ENCODE data around the gene NEB. TPM values are rescaled to one million over a fixed set of nuclear protein-coding genes. Genes with fewer than 3 reads are reported as not detected.
"Not testable (repeated sequence)": the region's sequence is repeated elsewhere in the genome, so short reads cannot be mapped to it uniquely, and the experiment has no call there.

Gene NEB
- total RNA-seq, 2 experiments from 2014 or later = 0.05 to 0.33 TPM

- DNase-seq (no peak), ATAC-seq (no peak)
- ChIA-PET CTCF (no interaction called here), POLR2A (no interaction called here)
- Mint-ChIP-seq H3K27ac (no peak overlapping the region), H3K27me3 (no peaks in the 10 kb centered on the region), H3K4me1 (no peaks in the 10 kb centered on the region), H3K4me3 (no peak overlapping the region), H3K36me3 (ENCODE audit: low read depth) (no peaks in the 10 kb centered on the region), H3K9me3 (ENCODE audit: low read depth) (no peaks in the 10 kb centered on the region)
- intact Hi-C loops (cut with DNase I, micrococcal nuclease) = no loop called here
Measured at GRCh38 chr2:151620761-151621160, 113.5 kb downstream of the NEB start.

DNA sequence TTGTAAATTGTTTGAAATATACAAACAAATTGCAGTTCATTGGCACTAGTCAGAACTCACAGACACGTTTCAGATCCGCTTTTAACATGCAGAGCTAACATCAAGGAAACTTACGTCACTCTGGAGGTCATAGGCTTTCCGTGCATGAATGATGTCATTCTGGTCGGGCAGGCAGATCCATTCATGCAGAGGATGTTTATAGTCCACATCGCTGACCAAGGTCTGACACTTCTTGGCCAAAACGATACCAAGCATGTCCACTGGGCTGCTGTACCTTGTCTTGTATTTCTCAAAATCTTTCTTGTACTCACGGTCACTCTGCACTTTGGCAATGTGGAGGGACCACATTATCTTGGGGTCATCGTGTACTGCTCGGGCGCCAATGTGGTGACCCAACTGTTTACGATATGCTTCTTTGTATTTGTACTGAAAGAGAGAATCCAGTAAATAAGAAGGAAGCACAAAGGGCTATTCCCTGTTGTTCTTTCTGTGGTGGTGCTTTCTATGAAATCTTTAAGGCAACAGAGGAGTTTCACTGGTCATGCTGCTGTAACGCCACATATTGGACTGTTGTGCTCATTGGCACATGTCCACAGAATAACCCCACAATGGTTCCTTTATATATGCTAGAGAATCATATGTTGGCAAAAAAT lies 114.8 kb downstream of the NEB start:
- CTCF ChIA-PET = no interaction called here
- ATAC-seq = no peak
- H3K4me1 Mint-ChIP-seq = peaks cover 9% of the 10 kb centered on the region
- intact Hi-C loops (cut with DNase I, micrococcal nuclease) = no loop called here
- H3K4me3 Mint-ChIP-seq = no peak overlapping the region
- no peaks in the 10 kb centered on the region for H3K36me3 Mint-ChIP-seq (ENCODE audit: low read depth)
- no peak overlapping the region for H3K27ac Mint-ChIP-seq
- no peak for DNase-seq
- no peaks in the 10 kb centered on the region for H3K27me3 Mint-ChIP-seq
- POLR2A ChIA-PET = no interaction called here
- no peaks in the 10 kb centered on the region for H3K9me3 Mint-ChIP-seq (ENCODE audit: low read depth)

DNA sequence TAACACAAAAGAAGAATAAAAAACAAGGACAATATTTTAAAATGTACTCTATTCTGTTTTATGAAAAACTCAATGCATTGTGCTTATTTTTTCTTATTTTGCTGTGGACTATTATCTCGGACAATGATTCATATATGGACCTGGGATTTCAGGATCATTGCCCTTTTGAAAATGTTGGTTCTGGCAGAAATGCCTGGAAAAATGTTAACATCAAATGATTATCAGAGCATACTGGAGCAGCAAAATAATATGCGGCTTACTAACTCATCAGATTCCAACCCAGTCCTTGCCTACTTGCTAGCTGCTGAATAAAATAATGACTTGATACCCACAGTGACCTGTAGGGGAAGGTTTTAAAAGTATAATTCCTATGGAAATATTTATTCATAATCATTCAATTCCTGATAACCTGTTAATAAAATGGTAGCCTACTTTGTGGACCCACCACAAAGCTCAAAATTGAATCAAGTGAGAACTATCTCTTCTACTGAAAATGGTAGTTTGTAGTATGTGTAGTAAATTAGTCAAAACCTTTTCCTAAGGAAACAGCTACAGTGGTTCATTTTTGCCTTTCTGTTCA lies 117.4 kb downstream of the NEB start:
- intact Hi-C loops (cut with DNase I, micrococcal nuclease) = no loop called here
- ChIA-PET CTCF (interaction anchor here (1.1 to 1.9 kb wide), 3 partner anchors 33 to 409 kb away, joined by 3 to 4 read pairs (median 3); no protein-coding TSS in a partner anchor), POLR2A (no interaction called here)
- no peak overlapping the region for H3K27ac Mint-ChIP-seq
- H3K9me3 Mint-ChIP-seq (ENCODE audit: low read depth) = no peaks in the 10 kb centered on the region
- H3K4me3 Mint-ChIP-seq = no peak overlapping the region
- no peak for DNase-seq
- no peaks in the 10 kb centered on the region for H3K27me3 Mint-ChIP-seq
- H3K36me3 Mint-ChIP-seq (ENCODE audit: low read depth) = no peaks in the 10 kb centered on the region
- ATAC-seq = no peak
- H3K4me1 Mint-ChIP-seq = peaks cover 11% of the 10 kb centered on the region

GRCh38 chr2:151614606-151615306 lies 119.5 kb downstream of the NEB start:
- ATAC-seq (peak; percentile 60), DNase-seq (no peak)
- H3K9me3 Mint-ChIP-seq (ENCODE audit: low read depth) = no peaks in the 10 kb centered on the region
- H3K27ac Mint-ChIP-seq = no peak overlapping the region
- no peak overlapping the region for H3K4me3 Mint-ChIP-seq
- H3K27me3 Mint-ChIP-seq = no peaks in the 10 kb centered on the region
- ChIA-PET POLR2A (no interaction called here), CTCF (interaction anchor here (0.5 to 1.9 kb wide), 2 partner anchors 411 to 413 kb away, joined by 4 read pairs; no protein-coding TSS in a partner anchor)
- intact Hi-C loops (cut with DNase I, micrococcal nuclease) = no loop called here
- no peaks in the 10 kb centered on the region for H3K36me3 Mint-ChIP-seq (ENCODE audit: low read depth)
- H3K4me1 Mint-ChIP-seq = peaks cover 11% of the 10 kb centered on the region

DNA sequence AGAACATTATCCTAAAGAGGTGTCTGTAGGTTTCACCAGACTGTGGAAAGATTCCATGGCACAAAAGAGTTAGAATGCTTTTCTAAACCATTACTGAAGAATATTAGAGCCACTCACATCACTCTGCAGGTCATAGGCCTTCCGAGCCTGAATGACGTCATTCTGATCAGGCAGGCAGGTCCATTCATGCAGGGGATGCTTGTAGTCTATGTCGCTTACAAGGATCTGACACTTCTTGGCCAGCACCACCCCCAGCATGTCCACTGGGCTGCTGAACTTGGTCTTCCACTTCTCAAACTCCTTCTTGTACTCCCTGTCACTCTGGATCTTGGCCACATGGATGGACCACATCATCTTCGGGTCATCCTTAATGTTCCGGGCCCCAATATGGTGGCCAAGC lies 120.1 kb downstream of the NEB start:
- ATAC-seq (no peak), DNase-seq (no peak)
- intact Hi-C loops (cut with DNase I, micrococcal nuclease) = no loop called here
- peaks cover 11% of the 10 kb centered on the region for H3K4me1 Mint-ChIP-seq
- H3K4me3 Mint-ChIP-seq = no peak overlapping the region
- ChIA-PET CTCF (interaction anchor here (0.5 kb wide), 1 partner anchor 413 kb away, joined by 4 read pairs; no protein-coding TSS in a partner anchor), POLR2A (no interaction called here)
- no peaks in the 10 kb centered on the region for H3K27me3 Mint-ChIP-seq
- H3K9me3 Mint-ChIP-seq (ENCODE audit: low read depth) = no peaks in the 10 kb centered on the region
- H3K36me3 Mint-ChIP-seq (ENCODE audit: low read depth) = no peaks in the 10 kb centered on the region
- no peak overlapping the region for H3K27ac Mint-ChIP-seq

- DNase-seq (no peak), ATAC-seq (no peak)
- H3K36me3 Mint-ChIP-seq (ENCODE audit: low read depth) = no peaks in the 10 kb centered on the region
- no peaks in the 10 kb centered on the region for H3K27me3 Mint-ChIP-seq
- peaks cover 11% of the 10 kb centered on the region for H3K4me1 Mint-ChIP-seq
- H3K4me3 Mint-ChIP-seq = no peak overlapping the region
- intact Hi-C loops (cut with DNase I, micrococcal nuclease) = no loop called here
- ChIA-PET POLR2A (no interaction called here), CTCF (interaction anchor here (0.7 to 0.8 kb wide), 2 partner anchors 12 to 387 kb away, joined by 3 read pairs; no protein-coding TSS in a partner anchor)
- H3K27ac Mint-ChIP-seq = no peak overlapping the region
- no peaks in the 10 kb centered on the region for H3K9me3 Mint-ChIP-seq (ENCODE audit: low read depth)
Measured at GRCh38 chr2:151611351-151611750, 122.9 kb downstream of the NEB start.

GRCh38 chr2:151610310-151610709 lies 124.0 kb downstream of the NEB start:
- intact Hi-C loops (cut with DNase I, micrococcal nuclease) = no loop called here
- H3K9me3 Mint-ChIP-seq (ENCODE audit: low read depth) = no peaks in the 10 kb centered on the region
- ATAC-seq = no peak
- H3K4me3 Mint-ChIP-seq = no peak overlapping the region
- no peak for DNase-seq
- CTCF ChIA-PET = no interaction called here
- POLR2A ChIA-PET = no interaction called here
- peaks cover 11% of the 10 kb centered on the region for H3K4me1 Mint-ChIP-seq
- H3K27me3 Mint-ChIP-seq = no peaks in the 10 kb centered on the region
- no peak overlapping the region for H3K27ac Mint-ChIP-seq
- no peaks in the 10 kb centered on the region for H3K36me3 Mint-ChIP-seq (ENCODE audit: low read depth)

- H3K27me3 Mint-ChIP-seq = no peaks in the 10 kb centered on the region
- DNase-seq = no peak
- no peak overlapping the region for H3K4me3 Mint-ChIP-seq
- ChIA-PET CTCF (no interaction called here), POLR2A (no interaction called here)
- H3K27ac Mint-ChIP-seq = no peak overlapping the region
- intact Hi-C loops (cut with DNase I, micrococcal nuclease) = no loop called here
- no peaks in the 10 kb centered on the region for H3K9me3 Mint-ChIP-seq (ENCODE audit: low read depth)
- no peaks in the 10 kb centered on the region for H3K36me3 Mint-ChIP-seq (ENCODE audit: low read depth)
- no peak for ATAC-seq
- peaks cover 5% of the 10 kb centered on the region for H3K4me1 Mint-ChIP-seq
Measured at GRCh38 chr2:151609705-151610104, 124.6 kb downstream of the NEB start.

DNA sequence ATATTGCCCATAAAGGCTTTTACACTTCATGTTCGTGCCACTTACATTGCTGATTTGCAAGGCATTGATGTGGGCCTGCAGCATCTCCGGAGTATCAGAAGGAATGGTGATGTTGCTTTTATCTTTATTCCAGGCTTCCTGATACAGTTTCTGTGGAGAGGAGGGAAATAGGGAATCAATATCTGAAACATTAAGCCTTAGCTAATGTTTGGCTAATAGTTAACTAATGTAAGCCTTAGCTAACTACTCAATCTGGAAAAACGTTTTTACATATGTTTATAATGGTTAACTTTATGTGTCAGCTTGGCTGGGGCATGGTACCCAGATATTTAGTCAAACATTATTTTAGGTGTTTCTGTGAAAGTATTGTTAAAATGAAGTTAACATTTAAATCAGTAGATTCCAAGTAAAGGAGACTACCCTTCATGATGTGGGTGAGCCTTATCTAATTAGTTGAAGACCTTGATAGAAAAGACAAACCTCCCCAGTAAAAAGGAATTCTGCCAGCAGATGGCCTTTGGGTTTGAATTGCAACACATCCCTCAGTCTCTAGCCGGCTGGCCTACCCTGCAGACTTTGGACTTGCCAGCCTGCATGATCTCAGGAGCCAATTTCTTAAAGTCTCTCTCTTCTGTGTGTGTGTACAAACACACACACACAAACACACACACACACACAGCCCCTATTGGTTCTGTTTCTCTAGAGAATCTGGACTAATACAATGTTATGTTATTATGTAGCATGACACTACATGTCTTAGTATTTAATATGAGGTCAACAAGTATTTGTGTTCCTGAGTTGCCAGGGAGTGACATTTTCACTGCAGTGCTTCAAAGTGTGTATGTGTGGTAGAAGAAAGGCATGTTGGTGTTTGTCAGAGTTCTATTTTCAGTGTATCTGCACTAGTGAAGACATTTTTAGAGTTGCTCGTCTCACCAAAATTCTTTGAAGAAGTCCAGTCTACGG lies 126.5 kb downstream of the NEB start:
- H3K36me3 Mint-ChIP-seq (ENCODE audit: low read depth); POLR2A ChIA-PET; intact Hi-C loops (cut with DNase I, micrococcal nuclease); DNase-seq; H3K27ac Mint-ChIP-seq; CTCF ChIA-PET; H3K27me3 Mint-ChIP-seq; H3K4me3 Mint-ChIP-seq; ATAC-seq; H3K4me1 Mint-ChIP-seq; H3K9me3 Mint-ChIP-seq (ENCODE audit: low read depth): not testable (repeated sequence)

GRCh38 chr2:151603530-151603929 lies 130.7 kb downstream of the NEB start:
- H3K27me3 Mint-ChIP-seq; H3K9me3 Mint-ChIP-seq (ENCODE audit: low read depth); H3K27ac Mint-ChIP-seq; H3K4me1 Mint-ChIP-seq; POLR2A ChIA-PET; CTCF ChIA-PET; H3K36me3 Mint-ChIP-seq (ENCODE audit: low read depth); intact Hi-C loops (cut with DNase I, micrococcal nuclease); H3K4me3 Mint-ChIP-seq; DNase-seq; ATAC-seq: not testable (repeated sequence)

DNA sequence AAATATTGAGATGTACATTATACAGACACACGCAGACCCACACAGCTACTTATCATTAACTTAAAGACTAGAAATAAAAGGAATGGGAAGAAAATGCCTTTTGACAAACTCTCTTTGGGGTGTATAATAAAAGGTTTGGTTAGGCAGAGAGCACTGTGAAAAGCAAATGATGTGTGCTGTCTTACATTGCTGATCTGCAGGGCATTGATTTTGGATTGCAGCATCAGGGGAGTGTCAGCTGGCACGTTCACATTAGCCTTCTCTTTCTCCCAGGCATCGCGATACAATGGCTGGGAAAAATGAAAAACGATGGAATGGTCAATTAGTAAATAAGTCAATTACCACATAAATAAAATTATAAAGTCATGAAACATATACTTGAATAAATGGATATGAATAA lies 131.9 kb downstream of the NEB start:
- CTCF ChIA-PET; H3K36me3 Mint-ChIP-seq (ENCODE audit: low read depth); H3K4me1 Mint-ChIP-seq; H3K9me3 Mint-ChIP-seq (ENCODE audit: low read depth); DNase-seq; H3K27me3 Mint-ChIP-seq; H3K4me3 Mint-ChIP-seq; POLR2A ChIA-PET; H3K27ac Mint-ChIP-seq; intact Hi-C loops (cut with DNase I, micrococcal nuclease); ATAC-seq: not testable (repeated sequence)

Data from activated CD4-positive, alpha-beta T cell treated with anti-CD3 and anti-CD28 coated beads for 36 hours (primary cell).